ENCODE data around the gene EXOC6B.

Gene EXOC6B

GRCh38 chr2:72629062-72629461 is 196.8 kb downstream of the EXOC6B start:
- Histone ChIP-seq H3K4me1 (ENCODE audit: control insufficient read depth, insufficient read depth, low read length) (no peaks in the 10 kb centered on the region), H3K36me3 (ENCODE audit: control insufficient read depth in 2 of 2, insufficient read depth in 1 of 2, low read length in 2 of 2) (no peaks in the 10 kb centered on the region), H3K9me3 (ENCODE audit: control insufficient read depth, insufficient read depth, low read depth, low read length) (no peaks in the 10 kb centered on the region), H3K4me3 (ENCODE audit: low read depth, low read length) (no peak overlapping the region), H3K27ac (ENCODE audit: extremely low read depth, low read depth, low read length) (no peak overlapping the region)
- TF ChIP-seq ZNF610 (tag by site-specific recombination; IDR thresholded peaks at IDR 0.05; ENCODE audit: borderline replicate concordance) (no peak), ZNF629 (tag by site-specific recombination; IDR thresholded peaks at IDR 0.05) (no peak), ZNF248 (tag by site-specific recombination; IDR thresholded peaks at IDR 0.05) (no peak), PRDM2 (tag by site-specific recombination; IDR thresholded peaks at IDR 0.05; ENCODE audit: borderline replicate concordance) (no peak), ZBTB44 (tag by site-specific recombination; IDR thresholded peaks at IDR 0.05) (no peak), ZNF404 (tag by site-specific recombination; IDR thresholded peaks at IDR 0.05) (no peak), ZNF473 (tag by site-specific recombination; IDR thresholded peaks at IDR 0.05) (no peak)
- ChIA-PET POLR2A (no interaction called here), CTCF (no interaction called here)

- no peaks in the 10 kb centered on the region for H3K36me3 ChIP-seq (ENCODE audit: control insufficient read depth in 2 of 2, insufficient read depth in 1 of 2, low read length in 2 of 2)
- no peak for TF ChIP-seq ZNF26 (tag by site-specific recombination; IDR thresholded peaks at IDR 0.05)
- no peak for TF ChIP-seq ZNF175 (tag by site-specific recombination; IDR thresholded peaks at IDR 0.05)
- TF ChIP-seq ZNF548 (tag by site-specific recombination; IDR thresholded peaks at IDR 0.05), result no peak
- TF ChIP-seq ZBTB11 (tag by site-specific recombination; conservative IDR thresholded peaks at IDR 0.05; ENCODE audit: low read depth), result no peak
- no peak for TF ChIP-seq ZNF140 (tag by site-specific recombination; IDR thresholded peaks at IDR 0.05)
- TF ChIP-seq ZSCAN18 (tag by site-specific recombination; IDR thresholded peaks at IDR 0.05), result no peak
- TF ChIP-seq ZNF423 (tag by site-specific recombination; IDR thresholded peaks at IDR 0.05), result no peak
- no peak for TF ChIP-seq SETDB1 (IDR thresholded peaks at IDR 0.05; ENCODE audit: insufficient read length, low read length)
- POLR2A ChIA-PET, result no interaction called here
- H3K27ac ChIP-seq (ENCODE audit: extremely low read depth, low read depth, low read length), result no peak overlapping the region
- CTCF ChIA-PET, result no interaction called here
- H3K9me3 ChIP-seq (ENCODE audit: control insufficient read depth, insufficient read depth, low read depth, low read length), result no peaks in the 10 kb centered on the region
- no peaks in the 10 kb centered on the region for H3K4me1 ChIP-seq (ENCODE audit: control insufficient read depth, insufficient read depth, low read length)
- H3K4me3 ChIP-seq (ENCODE audit: low read depth, low read length), result no peak overlapping the region
These were observed 198.8 kb downstream of the EXOC6B start for GRCh38 chr2:72627083-72627482.
